ENCODE measurements around the gene YOD1.

YOD1 gene

DNA sequence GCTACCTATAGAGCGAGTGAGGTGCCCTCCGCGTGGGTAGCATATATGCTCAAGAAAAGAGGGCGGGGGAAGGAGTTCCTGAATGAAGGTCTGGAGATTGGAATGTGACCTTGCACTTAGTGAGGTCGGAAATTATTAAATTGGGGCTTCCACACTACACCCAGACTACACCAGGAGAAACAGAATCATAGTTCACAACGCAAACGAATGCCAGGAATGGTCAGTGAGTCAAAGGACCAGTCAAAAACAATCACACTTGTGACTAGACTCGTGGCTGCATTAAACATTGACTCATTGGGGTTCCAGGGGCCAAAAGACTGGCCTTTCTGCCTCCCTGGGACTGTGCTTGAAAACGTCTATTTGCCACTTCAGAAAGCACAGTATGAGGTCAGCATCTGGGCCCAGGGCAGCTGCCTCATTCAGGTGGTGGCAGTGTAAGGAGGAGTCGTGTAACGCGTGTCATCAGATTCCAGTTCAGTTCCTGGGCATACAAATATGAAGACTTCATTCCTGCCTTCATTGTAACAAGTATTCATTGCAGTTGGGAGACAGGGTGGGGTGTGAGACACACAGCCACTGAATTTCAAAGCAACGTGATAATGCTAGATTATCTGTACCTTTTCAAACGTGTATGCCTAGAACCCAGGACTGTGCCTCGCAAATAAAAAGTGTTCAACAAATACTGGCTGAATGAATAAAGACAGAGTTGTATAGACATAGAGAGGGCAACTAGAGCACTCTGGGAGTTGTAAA lies at the start of gene YOD1:
YOD1 (minus strand) TSS at position 18 of the 753 bp plus-strand sequence. CDS start 178 bp downstream, outside the sequence.
- no peak for DNase-seq (ENCODE audit: low read depth in 2 of 2)

- peak; percentile 15 to 35 for DNase-seq (ENCODE audit: low read depth in 2 of 2)
These were observed 46.9 kb upstream of the YOD1 start for GRCh38 chr1:207097871-207098324.

DNA sequence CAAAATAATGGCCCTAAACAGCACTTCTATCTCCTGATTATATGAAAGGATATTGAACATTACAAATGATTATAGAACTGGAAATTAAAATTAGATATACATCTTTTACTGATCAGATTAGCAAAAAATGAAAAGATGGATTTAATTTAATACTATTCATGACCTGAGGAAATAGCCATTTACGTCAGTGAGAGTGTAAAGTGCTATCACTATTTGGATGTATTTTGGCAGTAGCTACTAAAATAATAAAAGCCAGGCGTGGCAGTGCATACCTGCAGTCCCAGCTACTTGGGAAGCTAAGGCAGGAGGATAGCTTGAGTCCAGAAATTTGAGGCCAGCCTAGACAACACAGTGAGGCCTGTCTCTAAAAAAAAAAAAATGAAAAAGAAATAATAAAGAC lies 42.9 kb upstream of the YOD1 start:
- DNase-seq (ENCODE audit: low read depth in 2 of 2) = no peak

- no peak for DNase-seq (ENCODE audit: low read depth in 2 of 2)
These were observed 40.3 kb upstream of the YOD1 start for GRCh38 chr1:207091200-207091908.

DNA sequence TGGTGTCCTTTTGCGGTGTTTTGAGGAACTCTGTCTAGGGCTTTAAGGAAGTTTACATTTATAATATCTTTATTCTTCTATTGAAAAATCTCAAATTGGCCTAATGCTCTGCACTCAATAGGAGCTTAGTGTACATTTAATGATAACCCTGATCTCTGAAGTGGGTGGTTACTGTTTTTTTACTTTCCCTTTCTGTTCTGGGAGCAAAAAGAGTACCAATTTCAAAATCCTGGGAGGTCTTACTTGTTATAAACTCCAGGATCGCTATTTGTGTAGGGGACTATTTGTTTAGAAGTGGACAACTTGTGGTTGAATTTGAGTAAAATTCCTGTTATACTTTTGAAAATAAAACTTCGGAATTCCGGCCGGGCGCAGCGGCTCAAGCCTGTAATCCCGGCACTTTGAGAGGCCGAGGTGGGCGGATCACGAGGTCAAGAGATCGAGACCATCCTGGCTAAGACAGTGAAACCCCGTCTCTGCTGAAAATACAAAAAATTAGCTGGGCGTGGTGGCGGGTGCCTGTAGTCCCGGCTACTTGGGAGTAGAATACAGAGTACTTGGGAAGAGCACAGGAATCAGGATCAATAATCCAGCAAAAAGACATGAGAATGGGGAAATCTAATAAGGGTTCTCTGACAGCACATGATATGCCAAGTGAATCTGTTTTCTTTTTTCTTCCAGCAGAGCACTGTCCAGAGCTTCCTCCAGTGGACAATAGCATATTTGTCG lies 38.8 kb upstream of the YOD1 start:
- no peak for DNase-seq (ENCODE audit: low read depth in 2 of 2)

DNA sequence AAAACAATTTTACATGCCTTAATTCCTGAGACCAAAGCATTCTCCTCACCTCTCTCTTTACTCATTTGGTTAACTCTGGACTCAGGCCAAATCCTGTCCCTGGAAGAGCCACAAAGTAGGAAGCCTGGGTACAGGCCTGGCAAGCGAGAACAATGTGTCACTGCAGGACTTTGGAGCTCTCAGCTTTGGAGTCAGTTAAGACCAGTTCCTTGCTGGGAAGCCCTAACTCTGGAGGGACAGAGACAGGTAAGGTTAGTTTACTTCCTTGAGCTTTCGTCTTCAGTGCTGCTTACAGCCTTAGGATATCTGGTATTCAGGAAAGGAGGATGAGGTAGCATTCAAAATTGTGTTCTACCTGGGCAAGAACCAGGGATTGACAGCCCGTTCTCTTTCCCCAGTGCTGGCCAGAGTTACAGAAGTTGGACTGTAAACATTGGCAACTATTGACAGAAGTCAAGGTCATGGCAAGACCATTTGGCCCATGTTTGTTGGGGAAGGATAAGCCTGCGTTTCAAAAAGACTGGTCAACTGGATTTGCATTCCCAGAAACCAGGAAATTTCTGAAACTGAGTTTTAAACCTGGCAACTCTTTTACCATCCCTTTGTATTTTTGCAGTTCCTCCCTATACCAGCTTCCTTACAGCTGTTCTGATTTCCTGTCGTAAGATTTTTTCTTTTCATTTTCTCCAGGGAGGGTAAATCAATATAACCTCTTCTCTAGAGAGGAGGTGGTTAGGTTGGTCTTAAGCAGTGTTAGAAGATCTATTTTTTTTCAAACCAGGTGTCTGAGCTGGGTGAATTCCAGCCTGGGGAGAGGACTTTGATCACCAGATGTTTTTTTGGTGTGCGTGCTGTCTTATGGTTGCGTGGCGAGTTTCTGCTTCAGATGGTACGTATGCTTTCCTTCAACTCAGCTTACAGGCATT lies 38.0 kb upstream of the YOD1 start, which contains the start of gene C4BPB:
C4BPB (plus strand) TSS at position 160 of the 926 bp plus-strand sequence; CDS start at position 832, 672 bp downstream.
- no peak for DNase-seq (ENCODE audit: low read depth in 2 of 2)

DNA sequence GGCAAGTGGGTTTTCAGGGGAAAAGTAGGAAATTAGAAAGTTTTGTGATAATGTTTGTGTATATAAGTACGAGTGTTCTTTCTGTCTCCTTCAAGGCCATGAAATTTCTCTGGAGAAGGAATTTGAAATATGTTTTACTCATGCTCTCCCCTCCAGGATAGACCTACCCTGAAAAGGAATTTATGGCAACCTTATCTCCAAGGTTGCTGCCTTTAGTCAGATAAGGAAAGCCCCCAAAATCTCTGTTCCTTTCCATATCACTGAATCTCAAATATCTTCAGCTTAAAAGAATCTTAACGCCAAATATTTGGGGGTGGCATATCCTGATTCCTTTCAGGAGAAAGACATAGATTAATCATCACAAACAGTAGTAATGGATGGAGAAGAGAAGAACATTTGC lies 37.2 kb upstream of the YOD1 start:
- no peak for DNase-seq (ENCODE audit: low read depth in 2 of 2)

DNA sequence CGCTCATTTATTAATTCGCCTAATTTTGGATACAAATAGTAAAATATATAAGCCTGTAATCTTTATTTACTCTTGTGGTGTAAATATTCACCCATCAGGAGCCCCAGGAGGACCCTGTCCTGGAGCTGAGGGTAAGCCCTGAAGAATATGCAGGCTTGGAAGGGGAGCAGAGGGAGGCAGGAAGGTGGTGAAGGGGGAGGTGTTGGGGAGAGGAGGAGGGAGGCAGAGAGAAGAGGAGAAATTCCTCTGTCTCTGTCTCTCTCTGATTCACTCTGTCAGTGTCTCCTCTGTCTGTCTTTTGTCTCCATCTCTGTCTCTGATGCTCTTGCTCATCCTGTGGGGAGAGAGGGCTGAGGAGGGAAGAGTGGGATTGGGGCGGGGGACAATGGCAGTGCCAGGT lies 34.9 kb upstream of the YOD1 start:
- DNase-seq (ENCODE audit: low read depth in 2 of 2) = no peak

GRCh38 chr1:207084701-207085180 lies 33.7 kb upstream of the YOD1 start:
- peak; percentile 10 to 23 for DNase-seq (ENCODE audit: low read depth in 2 of 2)

GRCh38 chr1:207084232-207084631 lies 33.2 kb upstream of the YOD1 start:
- no peak for DNase-seq (ENCODE audit: low read depth in 2 of 2)

GRCh38 chr1:207081806-207082205 lies 30.8 kb upstream of the YOD1 start:
- DNase-seq (ENCODE audit: low read depth in 2 of 2) = no peak

DNA sequence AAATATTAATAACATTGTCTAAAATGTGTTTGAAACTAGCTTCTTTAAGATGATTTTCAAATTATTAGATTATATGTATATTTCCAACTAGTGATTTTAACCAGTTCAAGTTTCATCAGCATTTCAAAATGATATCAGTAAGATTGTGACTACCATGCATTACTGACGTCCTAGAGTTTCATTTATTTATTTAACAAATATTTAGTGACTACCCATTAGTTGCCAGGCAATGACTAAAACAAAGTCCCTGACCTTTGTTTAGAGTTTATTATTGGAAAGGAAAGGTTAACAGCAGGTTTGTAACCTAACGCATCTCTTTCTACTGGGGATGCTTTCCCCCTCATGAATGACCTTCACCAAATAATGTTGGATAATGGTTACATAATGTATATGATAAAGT lies 30.1 kb upstream of the YOD1 start:
- DNase-seq (ENCODE audit: low read depth in 2 of 2) = no peak

DNA sequence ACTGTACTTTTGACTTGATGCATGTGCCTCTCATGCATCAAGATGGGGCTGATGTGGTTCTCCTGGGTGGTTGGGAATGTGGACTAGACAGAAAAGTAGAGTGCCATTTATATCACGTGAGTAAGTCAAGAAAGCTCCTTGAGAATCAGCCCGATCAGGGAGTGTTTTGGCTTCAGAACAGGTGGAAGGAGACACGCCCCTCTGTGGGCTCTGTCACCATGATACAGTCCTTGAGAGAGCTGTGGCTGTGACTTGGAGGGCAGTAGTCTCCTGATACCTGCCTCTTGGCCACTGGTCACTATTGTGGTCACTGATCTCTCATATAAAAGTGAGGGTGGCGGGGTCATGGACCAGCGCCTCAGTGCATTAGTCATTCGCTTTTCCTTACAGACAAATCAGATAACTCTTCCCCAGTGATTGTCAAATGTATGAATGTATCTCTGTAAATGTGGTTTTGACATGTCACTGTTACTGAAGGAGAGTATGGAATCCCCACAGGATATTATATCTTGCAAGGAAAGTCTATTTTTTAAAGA lies 28.8 kb upstream of the YOD1 start:
- no peak for DNase-seq (ENCODE audit: low read depth in 2 of 2)

GRCh38 chr1:207078578-207079132 lies 27.6 kb upstream of the YOD1 start:
- DNase-seq (ENCODE audit: low read depth in 2 of 2) = no peak

- peak; percentile 19 to 42 for DNase-seq (ENCODE audit: low read depth in 2 of 2)
These were observed 26.7 kb upstream of the YOD1 start for GRCh38 chr1:207077470-207078377.

- no peak for DNase-seq (ENCODE audit: low read depth in 2 of 2)
These were observed 26.0 kb upstream of the YOD1 start for GRCh38 chr1:207077012-207077411.

GRCh38 chr1:207076181-207076955 lies 25.4 kb upstream of the YOD1 start:
- DNase-seq (ENCODE audit: low read depth in 2 of 2) = no peak

Data from stimulated activated CD4-positive, alpha-beta T cell treated with anti-CD3 and anti-CD28 coated beads, Interleukin-12 subunit alpha, Interleukin-12 subunit beta, amount 100 ng/mL, for 24 hours (primary cell).